ENCODE results near the gene ADK.
"Not testable (repeated sequence)": the region's sequence is repeated elsewhere in the genome, so short reads cannot be mapped to it uniquely, and the experiment has no call there.

Gene ADK

DNA sequence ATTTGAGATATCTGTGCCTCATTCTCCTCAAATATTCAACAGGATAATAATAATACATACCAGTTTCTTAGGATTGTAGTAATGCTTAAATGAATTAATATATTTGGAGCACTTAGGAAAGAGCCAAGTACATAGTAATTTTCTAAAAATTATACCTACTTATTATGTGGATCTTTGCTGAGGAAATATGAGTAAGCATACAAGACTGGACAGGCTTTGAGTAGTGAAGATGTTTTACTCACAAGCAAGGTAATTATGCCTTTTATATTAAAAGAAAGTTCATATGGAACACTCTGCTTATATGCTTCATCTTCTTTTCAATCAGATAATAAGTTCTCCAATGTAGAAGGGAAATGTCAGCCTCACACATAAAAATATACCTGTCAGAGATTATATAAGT is 337.9 kb downstream of the ADK start:
- TF ChIP-seq, protein P1, sequence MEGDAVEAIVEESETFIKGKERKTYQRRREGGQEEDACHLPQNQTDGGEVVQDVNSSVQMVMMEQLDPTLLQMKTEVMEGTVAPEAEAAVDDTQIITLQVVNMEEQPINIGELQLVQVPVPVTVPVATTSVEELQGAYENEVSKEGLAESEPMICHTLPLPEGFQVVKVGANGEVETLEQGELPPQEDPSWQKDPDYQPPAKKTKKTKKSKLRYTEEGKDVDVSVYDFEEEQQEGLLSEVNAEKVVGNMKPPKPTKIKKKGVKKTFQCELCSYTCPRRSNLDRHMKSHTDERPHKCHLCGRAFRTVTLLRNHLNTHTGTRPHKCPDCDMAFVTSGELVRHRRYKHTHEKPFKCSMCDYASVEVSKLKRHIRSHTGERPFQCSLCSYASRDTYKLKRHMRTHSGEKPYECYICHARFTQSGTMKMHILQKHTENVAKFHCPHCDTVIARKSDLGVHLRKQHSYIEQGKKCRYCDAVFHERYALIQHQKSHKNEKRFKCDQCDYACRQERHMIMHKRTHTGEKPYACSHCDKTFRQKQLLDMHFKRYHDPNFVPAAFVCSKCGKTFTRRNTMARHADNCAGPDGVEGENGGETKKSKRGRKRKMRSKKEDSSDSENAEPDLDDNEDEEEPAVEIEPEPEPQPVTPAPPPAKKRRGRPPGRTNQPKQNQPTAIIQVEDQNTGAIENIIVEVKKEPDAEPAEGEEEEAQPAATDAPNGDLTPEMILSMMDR (IDR thresholded peaks at IDR 0.05) = no peak
- H3K9me3 ChIP-seq = no peaks in the 10 kb centered on the region
- no peaks in the 10 kb centered on the region for H3K27me3 ChIP-seq
- no peaks in the 10 kb centered on the region for H3K36me3 ChIP-seq
- peaks cover 13 to 18% of the 10 kb centered on the region in 2 experiments for H3K4me1 ChIP-seq (ENCODE audit: control insufficient read depth in 1 of 2, insufficient read depth in 1 of 2, low read depth in 1 of 2, low read length in 1 of 2)
- no peak overlapping the region for H3K4me3 ChIP-seq (ENCODE audit: low read depth in 1 of 2, low read length in 1 of 2)
- H3K27ac ChIP-seq = no peak overlapping the region

DNA sequence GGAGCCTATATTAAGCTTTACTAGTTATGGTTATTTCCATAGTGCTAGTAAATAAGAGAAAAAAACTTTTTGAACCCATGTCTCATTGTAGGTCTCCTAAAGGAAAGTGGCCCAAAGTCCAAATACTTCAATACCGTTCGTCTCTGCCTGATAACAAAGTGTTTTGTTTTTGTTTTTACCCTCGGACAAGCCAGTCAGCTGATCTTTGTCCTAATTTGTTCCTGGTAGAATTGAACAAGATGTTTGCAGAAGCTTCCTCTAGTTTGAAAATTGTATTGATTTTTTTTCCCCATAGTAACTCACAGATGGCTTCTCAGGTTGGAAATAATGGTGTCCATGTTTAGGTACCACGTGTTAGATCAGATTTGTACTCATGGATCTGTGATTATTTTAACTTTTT is 339.5 kb downstream of the ADK start:
- TF ChIP-seq, protein P1 (IDR thresholded peaks at IDR 0.05) = no peak
- peaks cover 13 to 18% of the 10 kb centered on the region in 2 experiments for H3K4me1 ChIP-seq (ENCODE audit: control insufficient read depth in 1 of 2, insufficient read depth in 1 of 2, low read depth in 1 of 2, low read length in 1 of 2)
- H3K36me3 ChIP-seq = no peaks in the 10 kb centered on the region
- H3K27me3 ChIP-seq = no peaks in the 10 kb centered on the region
- H3K4me3 ChIP-seq (ENCODE audit: low read depth in 1 of 2, low read length in 1 of 2) = no peak overlapping the region
- no peaks in the 10 kb centered on the region for H3K9me3 ChIP-seq
- H3K27ac ChIP-seq = no peak overlapping the region

DNA sequence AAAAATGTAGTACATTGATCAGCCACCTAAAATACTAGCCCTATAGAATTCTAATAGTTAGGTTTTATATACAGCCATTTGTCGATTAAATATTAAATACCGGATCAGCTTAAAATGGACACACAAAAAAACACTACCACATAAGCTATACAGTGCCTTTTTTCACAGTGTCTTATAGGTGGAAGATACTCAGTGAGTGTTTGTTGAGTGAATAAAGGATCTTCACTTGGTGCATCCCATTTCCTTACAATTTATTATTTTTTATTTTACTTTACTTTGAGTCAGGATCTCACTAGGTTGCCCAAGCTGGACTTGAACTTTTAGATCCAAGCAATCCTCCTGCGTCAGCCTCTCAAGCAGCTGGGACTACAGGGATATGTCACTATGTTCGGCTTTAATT is 340.0 kb downstream of the ADK start:
- Histone ChIP-seq H3K4me1 (ENCODE audit: control insufficient read depth in 1 of 2, insufficient read depth in 1 of 2, low read depth in 1 of 2, low read length in 1 of 2) (peaks cover 13 to 18% of the 10 kb centered on the region in 2 experiments), H3K4me3 (ENCODE audit: low read depth in 1 of 2, low read length in 1 of 2) (no peak overlapping the region), H3K36me3 (no peaks in the 10 kb centered on the region), H3K9me3 (no peaks in the 10 kb centered on the region), H3K27ac (no peak overlapping the region), H3K27me3 (no peaks in the 10 kb centered on the region)
- TF ChIP-seq, protein P1 (IDR thresholded peaks at IDR 0.05) = no peak

DNA sequence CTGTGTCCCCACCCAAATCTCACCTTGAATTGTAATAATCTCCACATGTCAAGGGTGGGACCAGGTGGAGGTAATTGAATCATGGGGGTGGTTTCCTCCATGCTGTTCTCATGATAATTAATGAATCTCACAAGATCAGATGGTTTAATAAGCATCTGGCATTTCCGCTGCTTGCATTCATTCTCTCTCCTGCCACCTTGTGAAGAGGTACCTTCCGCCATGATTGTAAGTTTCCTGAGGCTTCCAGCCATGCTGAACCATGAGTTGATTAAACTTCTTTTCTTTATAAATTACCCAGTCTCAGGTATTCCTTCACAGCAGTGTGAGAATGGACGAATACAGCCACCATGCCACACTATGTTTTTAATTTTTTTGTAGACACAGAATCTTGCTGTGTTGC is 345.3 kb downstream of the ADK start:
- not testable (repeated sequence) for H3K4me3 ChIP-seq (ENCODE audit: low read depth in 1 of 2, low read length in 1 of 2); H3K36me3 ChIP-seq; H3K9me3 ChIP-seq; H3K27me3 ChIP-seq; H3K4me1 ChIP-seq (ENCODE audit: control insufficient read depth in 1 of 2, insufficient read depth in 1 of 2, low read depth in 1 of 2, low read length in 1 of 2); H3K27ac ChIP-seq

DNA sequence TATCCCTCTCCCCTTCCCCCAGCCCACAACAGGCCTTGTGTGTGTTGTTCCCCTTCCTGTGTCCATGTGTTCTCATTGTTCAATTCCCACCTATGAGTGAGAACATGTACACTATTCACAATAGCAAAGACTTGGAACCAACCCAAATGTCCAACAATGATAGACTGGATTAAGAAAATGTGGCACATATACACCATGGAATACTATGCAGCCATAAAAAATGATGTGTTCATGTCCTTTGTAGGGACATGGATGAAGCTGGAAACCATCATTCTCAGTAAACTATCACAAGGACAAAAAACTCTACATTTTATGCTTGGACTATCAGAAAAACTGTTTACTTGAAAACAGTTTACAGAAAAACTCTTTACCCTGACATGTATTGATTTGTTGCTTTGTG is 347.6 kb downstream of the ADK start:
- H3K27ac ChIP-seq; H3K4me1 ChIP-seq (ENCODE audit: control insufficient read depth in 1 of 2, insufficient read depth in 1 of 2, low read depth in 1 of 2, low read length in 1 of 2); H3K9me3 ChIP-seq; H3K4me3 ChIP-seq (ENCODE audit: low read depth in 1 of 2, low read length in 1 of 2); H3K27me3 ChIP-seq; H3K36me3 ChIP-seq: not testable (repeated sequence)

DNA sequence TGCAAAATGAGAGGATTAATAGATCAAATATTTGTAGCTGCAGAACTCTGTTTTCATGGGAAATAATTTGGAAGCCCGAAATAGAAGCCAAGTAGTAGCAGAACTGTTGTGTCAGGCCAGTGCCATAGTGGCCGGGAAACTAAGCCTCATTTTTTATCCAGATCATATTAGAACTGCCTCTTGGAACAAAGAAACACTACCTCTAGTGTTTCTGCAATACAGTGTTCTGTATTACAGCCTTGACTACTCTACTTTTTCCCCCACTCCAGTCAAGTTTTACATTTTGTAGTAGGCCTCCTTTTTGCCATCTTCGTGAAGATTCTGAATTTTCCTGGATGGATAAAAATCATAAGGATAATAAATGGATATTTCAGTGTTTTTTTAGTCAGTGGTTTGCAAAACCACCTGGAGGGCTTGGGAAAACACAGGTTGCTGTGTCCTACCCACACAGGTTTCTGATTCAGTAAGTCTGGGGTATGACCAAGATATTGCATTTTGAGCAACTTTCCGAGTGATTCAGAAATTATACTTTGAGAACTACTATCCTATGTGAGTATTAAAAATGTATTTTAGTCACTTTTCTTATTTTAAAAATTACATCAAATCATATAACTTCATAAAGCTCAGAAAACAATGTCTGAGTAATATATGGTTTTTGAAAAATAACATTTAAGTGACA is 349.1 kb downstream of the ADK start:
- H3K4me3 ChIP-seq (ENCODE audit: low read depth in 1 of 2, low read length in 1 of 2) = no peak overlapping the region
- H3K27ac ChIP-seq = no peak overlapping the region
- no peaks in the 10 kb centered on the region for H3K9me3 ChIP-seq
- no peaks in the 10 kb centered on the region for H3K36me3 ChIP-seq
- H3K27me3 ChIP-seq = no peaks in the 10 kb centered on the region
- no peaks in the 10 kb centered on the region for H3K4me1 ChIP-seq (ENCODE audit: control insufficient read depth in 1 of 2, insufficient read depth in 1 of 2, low read depth in 1 of 2, low read length in 1 of 2)
- TF ChIP-seq, protein P1 (IDR thresholded peaks at IDR 0.05) = no peak

Measured in neutrophil (primary cell).